IPS-18c (cell line): ENCODE data around the gene SPEG.
"Not testable (repeated sequence)": the region's sequence is repeated elsewhere in the genome, so short reads cannot be mapped to it uniquely, and the experiment has no call there.

Experiments used
- H3K4me3 ChIP-seq: 2 replicates; pipeline ENCODE4 v1.7.0; 2013; ENCODE audit warnings: low read depth, mild to moderate bottlenecking, low read length, moderate library complexity; ENCODE audit not compliant: insufficient read depth
- H3K9me3 ChIP-seq: one replicate; pipeline ENCODE4 v1.6.1; 2013; ENCODE audit warnings: mild to moderate bottlenecking, low read length, moderate library complexity; ENCODE audit not compliant: control insufficient read depth, insufficient read depth

Gene SPEG

DNA sequence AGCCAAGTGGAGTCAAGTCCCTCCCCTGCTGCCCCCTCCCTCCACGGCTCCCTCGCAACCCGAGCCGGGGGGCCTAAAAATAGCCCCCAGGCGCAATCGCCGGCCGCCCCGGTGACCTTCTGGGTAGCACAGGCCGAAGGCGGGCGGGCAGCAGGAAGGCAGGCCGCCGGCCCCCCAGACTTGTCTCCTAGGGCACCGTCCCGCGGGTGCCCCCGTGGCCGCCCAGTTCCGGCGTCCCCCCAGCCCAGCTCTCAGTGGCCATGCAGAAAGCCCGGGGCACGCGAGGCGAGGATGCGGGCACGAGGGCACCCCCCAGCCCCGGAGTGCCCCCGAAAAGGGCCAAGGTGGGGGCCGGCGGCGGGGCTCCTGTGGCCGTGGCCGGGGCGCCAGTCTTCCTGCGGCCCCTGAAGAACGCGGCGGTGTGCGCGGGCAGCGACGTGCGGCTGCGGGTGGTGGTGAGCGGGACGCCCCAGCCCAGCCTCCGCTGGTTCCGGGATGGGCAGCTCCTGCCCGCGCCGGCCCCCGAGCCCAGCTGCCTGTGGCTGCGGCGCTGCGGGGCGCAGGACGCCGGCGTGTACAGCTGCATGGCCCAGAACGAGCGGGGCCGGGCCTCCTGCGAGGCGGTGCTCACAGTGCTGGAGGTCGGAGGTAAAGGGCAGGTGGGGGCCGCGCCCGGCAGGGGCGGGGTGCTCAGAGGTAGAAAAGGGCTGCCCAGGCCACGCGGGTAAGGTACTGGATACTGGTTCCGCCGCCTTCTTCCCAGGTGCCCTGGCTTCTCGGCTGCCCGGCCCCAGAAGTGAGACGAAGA, at the start of gene SPEG:
TSS of gene SPEG (plus strand) at position 126 of the 808 bp plus-strand sequence. CDS start at position 261, 135 bp downstream.
- peak within 1 kb of the TSS; percentile 38; the same call in 1 of the 2 replicates for H3K4me3 ChIP-seq
- no peaks in the 10 kb centered on the region for H3K9me3 ChIP-seq

DNA sequence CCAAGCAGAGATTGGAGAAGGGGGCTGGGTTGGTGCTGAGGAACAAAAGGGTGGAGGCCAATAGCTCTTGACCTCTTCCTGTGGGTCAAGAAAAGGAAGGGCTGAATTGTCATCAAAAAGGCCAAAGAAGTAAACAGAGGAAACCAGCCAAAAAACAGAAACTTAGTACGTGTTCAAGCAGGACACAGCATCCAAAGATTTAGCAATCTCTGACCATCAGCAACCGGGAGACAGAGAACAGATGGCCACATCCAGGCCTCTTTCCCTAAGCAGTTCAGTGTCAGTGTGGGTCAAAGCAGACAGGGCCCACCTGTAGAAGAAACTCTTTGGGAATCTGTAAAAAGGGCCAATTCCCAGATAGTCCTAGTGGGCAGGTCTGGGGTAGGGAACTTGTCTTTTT, 49.8 kb upstream of the SPEG start:
- no peak overlapping the region for H3K4me3 ChIP-seq
- no peaks in the 10 kb centered on the region for H3K9me3 ChIP-seq

DNA sequence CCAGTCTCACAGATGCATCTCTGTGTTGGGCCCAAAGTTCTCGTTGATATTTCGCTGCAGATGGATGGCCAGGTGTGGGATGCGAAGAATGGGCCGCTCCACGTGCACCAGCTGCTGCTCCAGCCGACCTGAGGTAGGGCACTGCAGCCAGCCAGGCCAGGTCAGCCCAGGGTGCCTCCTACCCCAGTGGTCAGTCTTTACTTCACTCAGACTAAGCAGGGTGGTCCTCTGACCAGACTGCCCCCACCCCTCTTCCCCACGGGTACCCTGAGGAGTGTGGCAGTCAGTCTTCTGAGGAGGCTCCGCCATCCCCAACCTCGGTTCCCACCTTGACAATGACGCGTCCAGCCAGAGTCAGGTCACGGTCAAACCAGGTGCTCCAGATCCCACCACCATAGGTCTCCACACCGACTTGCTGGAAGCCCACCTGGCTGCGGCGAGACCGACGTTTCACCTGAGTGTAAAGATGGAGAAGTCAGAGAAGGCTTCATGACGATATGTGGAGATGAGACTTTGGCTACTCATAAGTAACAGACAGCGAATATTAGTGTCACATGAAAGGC, 48.6 kb upstream of the SPEG start:
- H3K4me3 ChIP-seq = no peak overlapping the region
- H3K9me3 ChIP-seq = no peaks in the 10 kb centered on the region

DNA sequence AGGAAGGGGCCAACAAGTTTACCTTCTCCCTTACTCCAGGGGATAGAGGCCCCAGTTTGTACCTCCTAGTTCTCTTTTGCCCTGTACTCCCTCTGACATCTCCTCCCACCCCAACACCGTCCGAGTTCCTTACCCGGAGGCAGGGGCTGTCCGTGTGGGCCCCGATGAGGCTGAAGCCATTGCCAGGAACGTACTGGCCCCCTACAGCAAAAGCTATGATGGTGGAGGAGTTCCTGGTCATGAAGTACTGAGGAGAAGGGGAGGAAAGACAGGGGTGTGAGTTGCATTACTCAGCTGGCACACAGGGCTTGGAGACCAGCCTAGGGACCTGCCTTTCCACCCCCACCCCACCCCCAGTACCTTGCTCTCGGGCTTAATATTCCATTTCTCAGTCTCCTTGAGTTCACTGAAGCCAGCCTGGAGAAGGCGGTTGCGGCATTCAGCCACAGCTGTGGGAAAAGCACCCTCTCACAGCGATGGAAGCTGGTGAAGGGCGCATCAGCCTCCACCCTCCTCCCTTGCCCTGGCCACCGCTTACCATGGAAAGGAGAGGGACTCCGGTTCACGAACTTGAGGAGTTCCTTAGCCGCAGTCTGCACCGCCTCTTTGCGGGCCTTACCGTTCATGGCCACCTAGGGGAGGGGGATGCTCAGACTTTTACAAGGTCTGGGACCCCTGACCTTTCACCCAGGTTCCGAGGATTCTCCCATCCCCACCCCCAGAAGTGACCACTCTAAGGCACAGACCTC, 47.9 kb upstream of the SPEG start:
- Histone ChIP-seq H3K9me3 (no peaks in the 10 kb centered on the region), H3K4me3 (peak overlapping the region; percentile 81)

DNA sequence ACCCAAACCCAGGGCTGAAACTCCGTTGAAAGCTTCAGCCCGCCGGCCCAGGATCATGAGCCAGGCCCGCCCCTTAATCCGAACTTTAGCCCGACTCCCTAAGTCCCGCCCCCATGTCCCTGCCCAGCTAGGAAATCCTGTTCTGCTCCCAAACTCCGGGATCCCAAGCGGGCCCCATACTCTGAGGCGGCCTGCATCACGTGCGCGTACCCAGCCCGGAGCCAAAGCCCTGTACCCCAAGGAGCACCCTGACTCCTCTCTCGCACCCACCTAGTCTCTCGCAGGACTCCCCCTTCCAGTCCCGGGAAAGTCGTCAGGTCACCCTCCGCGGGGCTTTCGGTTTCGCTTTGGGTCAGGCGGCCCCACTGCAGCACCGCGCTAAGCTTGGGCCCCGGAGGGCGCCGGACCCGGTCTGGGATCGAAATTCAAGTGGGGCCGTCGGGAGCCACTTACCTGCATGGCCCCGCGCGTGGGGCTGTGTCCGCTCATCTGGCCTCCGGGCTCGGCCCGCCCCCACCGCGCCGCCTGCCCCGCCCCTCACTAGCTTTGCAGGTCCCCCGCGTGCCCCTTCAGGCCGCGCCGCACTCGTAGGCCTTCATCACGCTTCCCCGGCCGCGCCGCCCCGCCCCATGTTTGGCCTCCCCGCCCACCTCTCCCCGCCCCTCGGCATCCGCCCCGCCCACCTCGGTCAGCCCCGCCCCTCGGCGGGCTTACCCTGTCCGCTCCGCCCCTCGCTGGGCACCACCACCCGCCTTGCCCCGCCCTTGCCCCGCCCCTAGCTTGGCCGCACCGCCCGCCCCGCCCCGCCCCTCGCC, 47.1 kb upstream of the SPEG start, which contains the start of gene DNPEP:
TSS of gene DNPEP (minus strand) at position 607 of the 815 bp plus-strand sequence. CDS start at position 489, 118 bp downstream.
- no peaks in the 10 kb centered on the region for H3K9me3 ChIP-seq
- peak within 1 kb of the TSS; percentile 81 for H3K4me3 ChIP-seq

DNA sequence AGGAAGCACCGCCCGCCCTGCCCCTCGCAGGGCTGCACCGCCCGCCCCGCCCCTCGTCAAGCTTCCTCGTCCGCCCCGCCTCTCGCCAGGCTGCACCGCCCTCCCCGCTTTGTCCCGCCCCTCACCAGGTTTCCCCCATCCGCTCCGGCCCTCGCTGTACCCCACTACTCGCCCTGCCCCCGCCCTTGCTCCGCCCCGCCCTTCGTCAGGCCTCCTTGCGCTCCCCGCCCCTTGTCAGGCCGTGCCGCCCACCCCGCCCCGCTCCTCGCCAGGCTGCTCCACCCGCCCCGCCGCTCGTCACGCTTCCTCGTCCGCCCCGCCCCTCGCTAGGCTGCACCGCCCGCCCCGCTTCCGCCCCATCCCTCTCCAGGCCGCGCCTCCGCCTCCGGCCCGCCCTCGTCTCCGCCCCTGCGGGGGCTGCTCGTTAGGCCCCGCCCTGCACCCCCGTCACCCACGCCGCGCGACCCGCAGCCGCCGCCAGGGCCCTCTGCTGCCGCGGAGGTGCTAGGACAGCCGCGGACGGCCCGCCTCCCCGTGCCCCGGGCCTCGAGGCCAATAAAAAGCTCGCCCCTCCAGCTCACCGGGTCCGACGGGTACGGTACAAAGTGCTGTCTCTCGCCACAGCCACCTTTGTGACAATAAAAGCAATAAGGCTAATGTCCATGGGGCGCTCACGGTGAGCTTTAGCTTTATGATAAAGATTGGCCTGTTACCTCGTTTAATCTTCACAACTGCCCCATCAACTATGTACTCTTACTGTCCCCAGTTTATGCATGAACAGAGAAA, 46.3 kb upstream of the SPEG start:
- H3K9me3 ChIP-seq = no peaks in the 10 kb centered on the region
- H3K4me3 ChIP-seq = peak overlapping the region; percentile 73

DNA sequence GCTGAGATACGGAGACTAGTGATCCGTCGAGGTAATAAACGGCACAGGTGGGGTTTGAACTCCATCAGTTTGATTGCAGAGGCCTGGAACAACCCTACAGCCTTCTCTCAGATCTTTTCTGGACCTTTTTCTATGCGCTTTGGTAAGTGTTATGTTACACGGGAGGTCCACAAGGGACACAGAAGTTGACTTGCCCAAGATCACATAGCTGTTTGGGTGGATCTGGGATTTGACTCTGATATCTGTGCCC, 45.8 kb upstream of the SPEG start:
- Histone ChIP-seq H3K4me3 (peak overlapping the region; percentile 73; the same call in 1 of the 2 replicates), H3K9me3 (peaks cover 2% of the 10 kb centered on the region)

DNA sequence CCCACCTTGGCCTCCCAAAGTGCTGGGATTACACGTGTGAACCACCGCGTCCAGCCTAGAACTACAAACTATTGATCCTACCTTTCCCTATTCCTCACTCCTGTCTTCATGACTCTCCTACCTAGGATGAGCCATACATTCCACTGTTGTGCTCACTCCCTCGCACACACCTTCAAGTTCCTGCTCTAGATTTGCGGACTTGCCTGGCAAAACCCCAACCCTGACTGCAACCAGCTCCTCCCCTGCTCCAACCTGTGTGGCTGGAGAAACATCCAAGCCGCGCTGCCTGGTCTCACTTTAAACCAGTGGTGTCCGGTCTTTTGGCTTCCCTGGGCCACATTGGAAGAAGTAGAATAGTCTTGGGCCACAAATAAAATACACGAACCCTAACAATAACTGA, 41.9 kb upstream of the SPEG start:
- Histone ChIP-seq H3K4me3 (no peak overlapping the region), H3K9me3 (peaks cover 2% of the 10 kb centered on the region)

DNA sequence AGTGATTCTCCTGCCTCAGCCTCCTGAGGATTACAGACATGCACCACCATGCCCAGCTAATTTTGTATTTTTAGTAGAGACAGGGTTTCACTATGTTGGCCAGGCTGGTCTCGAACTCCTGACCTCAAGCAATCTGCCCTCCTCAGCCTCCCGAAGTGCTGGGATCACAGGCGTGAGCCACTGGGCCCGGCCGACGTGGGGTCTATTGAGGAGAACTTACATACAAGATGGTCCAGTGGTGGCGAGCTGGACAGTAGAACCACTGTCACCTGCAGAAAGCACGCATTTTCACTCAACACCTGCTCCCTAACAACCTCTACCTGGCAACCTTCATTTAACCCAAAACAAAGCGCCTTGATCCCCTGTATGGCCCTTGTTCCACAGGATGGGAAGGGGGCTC, 39.6 kb upstream of the SPEG start:
- not testable (repeated sequence) for H3K9me3 ChIP-seq, H3K4me3 ChIP-seq

DNA sequence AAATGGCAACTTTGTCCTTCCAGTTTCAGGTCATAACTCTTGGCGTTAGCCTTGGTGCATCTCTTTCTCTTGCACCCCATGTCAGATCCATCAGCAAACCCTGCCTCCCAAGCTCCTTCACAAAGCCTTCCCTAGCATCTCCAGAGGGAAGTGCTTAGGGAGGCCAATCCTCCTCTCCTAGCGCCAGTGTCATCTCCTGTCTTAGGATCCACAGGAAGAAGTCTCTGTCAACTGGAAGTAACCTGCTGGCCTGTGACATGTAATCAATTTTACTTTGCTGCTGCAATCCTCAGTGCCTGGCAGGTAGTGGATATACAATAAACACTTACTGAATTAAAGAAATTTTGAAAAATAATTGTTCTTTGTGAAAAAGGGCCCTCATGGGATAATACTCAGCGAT, 39.0 kb upstream of the SPEG start:
- H3K9me3 ChIP-seq = peaks cover 2% of the 10 kb centered on the region
- H3K4me3 ChIP-seq = no peak overlapping the region

DNA sequence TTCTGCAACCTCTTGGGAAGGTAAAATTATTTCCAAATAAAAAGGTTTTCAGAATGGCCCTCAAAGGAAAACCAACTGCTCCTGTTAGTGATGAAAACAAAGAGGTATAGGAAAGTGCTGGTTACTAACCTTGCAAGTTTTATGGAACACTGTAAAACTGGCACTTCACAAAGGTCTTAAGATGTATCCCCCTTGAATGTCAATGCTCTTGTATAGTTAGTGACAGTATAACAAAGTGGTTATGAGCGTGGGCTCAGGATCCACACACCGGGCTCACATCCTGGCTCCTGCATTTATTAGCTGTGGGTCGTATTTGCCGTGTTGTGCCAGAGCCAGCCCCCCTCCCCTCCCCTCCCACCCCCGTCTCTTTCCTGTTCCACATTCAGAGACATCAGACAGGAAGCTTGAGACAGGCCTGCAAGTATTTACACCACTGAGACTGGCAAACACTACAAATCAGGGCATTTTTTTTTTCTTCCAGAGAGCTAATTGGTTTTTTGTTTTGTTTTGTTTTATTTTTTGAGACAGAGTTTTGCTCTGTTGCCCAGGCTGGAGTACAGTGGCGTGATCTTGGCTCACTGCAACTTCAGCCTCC, 37.7 kb upstream of the SPEG start:
- H3K9me3 ChIP-seq = peaks cover 2% of the 10 kb centered on the region
- H3K4me3 ChIP-seq = no peak overlapping the region

DNA sequence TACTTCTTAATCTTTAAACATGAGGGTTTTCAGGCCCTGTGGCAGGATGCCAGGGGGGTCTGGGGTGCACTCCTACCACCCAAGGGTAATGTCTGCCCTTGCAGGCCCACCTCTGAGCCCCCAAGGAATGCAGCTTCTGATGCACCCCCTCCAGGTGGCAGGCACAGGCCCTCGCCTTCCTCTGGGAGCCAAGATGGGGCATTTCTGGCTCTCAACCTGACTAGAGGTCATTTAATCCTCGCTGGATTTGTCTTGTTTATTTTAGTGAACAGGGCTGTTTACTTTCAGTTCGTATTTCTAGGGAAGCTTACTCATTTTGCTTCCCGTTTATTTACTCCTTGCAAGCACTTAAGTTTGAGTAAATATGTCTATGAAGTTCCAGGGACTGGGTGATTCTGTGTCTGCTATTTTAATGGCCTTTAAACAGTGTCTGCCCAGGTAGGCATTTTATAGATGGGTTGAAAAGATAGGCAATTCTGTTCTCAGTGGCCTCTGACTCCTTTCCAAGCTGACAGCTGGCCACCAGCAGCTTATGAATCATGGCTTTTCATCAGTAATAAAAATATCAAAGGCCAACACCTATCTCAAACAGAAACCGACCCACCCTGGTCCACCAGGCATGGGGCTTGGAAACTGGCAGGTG, 35.8 kb upstream of the SPEG start:
- Histone ChIP-seq H3K9me3 (no peaks in the 10 kb centered on the region), H3K4me3 (no peak overlapping the region)

DNA sequence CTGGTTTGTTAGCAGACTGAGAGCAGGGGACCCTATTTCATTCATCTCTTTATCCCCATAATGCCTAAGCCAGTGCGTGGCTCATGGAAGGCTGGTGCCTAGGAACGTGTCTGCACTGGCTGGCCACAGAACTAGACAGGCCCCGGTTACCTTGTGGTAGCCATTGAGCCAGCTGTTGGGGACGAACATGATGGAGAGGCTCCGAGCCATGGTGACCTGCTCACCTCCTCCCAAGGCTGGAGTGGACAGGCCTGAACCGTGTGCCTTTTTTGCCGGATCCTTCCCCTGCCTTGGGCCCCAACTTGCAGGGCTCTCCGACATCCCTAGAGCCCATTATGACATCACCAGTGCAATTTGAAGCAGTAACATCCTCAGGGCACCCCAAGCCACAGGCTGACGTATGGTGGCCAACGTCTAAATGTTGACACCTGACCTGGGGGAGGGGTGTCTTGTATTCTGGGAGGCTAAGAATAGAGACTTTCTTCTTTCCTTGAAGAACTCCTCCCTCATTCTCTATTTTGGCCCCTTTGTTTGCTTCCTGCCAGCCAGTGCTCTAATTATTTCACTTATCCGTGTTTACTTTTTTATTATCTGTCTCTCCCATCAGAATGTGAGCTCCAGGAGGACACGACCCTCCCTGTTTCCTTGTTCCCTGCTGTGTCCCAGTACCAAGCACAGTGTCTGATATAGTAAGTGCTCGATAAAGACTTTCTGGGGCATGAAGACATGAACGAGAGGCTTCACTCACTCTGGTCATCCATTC, 34.7 kb upstream of the SPEG start:
- H3K4me3 ChIP-seq = no peak overlapping the region

DNA sequence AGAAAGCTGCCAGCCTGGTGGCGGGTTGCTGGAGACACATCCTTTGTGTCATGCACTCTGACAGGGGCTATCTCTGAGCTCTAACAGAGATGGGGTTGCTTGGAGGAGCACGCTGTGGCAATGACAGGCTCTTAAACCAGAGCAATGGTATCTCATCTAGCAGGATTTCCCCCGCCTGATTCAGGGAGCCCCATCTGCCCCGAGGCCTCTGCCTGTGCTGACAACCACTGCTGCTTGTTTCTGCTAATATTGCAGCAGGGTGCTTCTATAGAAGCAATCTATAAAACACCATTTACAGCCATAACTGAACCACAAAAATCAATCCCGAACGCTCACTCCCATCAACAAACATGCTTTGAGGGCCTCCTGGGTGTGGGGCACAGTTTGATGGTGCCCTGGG, 34.1 kb upstream of the SPEG start:
- Histone ChIP-seq H3K9me3 (no peaks in the 10 kb centered on the region), H3K4me3 (no peak overlapping the region)

More for the DNA sequence above, 34.7 kb upstream of the SPEG start:
- H3K9me3 ChIP-seq = no peaks in the 10 kb centered on the region

DNA sequence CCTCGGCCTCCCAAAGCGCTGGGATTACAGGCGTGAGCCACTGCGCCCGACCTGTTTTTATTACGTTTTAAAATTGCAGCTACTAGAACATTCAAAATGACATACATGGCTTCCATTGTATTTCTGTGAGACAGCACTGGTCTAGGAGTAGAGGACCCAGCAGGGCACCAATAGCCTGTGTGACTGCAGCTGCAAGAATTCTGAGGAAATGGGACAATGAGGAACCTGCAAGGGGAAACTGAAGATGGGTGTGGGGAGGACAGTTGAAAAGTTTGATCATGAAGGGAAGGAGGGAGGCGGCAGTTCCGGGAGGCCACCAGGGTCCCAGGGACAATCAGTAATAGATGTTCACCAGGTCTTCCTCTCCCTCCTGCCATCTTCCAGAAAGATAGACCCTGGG, 33.0 kb upstream of the SPEG start:
- H3K4me3 ChIP-seq = no peak overlapping the region
- H3K9me3 ChIP-seq = no peaks in the 10 kb centered on the region
